Neural cell (in vitro differentiated cells): ENCODE data around the gene TMOD3.
"Not testable (repeated sequence)": the region's sequence is repeated elsewhere in the genome, so short reads cannot be mapped to it uniquely, and the experiment has no call there.

Experiments used
- CTCF ChIP-seq: fragments of 450-650 bp; IDR thresholded peaks from 2 replicates; pipeline ENCODE4 v1.5.1; 2014; ENCODE audit warnings: antibody characterized with exemption, mild to moderate bottlenecking, moderate library complexity; ENCODE audit not compliant: poor library complexity, severe bottlenecking
- EP300 ChIP-seq: fragments of 450-650 bp; conservative IDR thresholded peaks from 2 replicates; pipeline ENCODE4 v1.6.1; 2014; ENCODE audit warnings: antibody characterized with exemption, mild to moderate bottlenecking, moderate library complexity; ENCODE audit not compliant: poor library complexity, severe bottlenecking
- EZH2 ChIP-seq: fragments of 200-600, 300-800 bp; shearing (Covaris generic), sonication (generic); IDR thresholded peaks from 2 replicates; pipeline ENCODE4 v1.6.1; 2014; ENCODE audit warnings: antibody characterized with exemption, low read length, borderline replicate concordance, mild to moderate bottlenecking; ENCODE audit not compliant: insufficient read depth, poor library complexity, severe bottlenecking
- POLR2AphosphoS5 ChIP-seq: IDR thresholded peaks from 2 replicates; pipeline ENCODE4 v1.6.1; 2012
- TAF1 ChIP-seq: IDR thresholded peaks from 2 replicates; pipeline ENCODE4 v1.6.1; 2012; ENCODE audit warnings: low read depth
- TF ChIP-seq, protein P1 (sequence below): IDR thresholded peaks from 2 replicates; pipeline ENCODE4 v1.6.1; 2012; ENCODE audit warnings: borderline replicate concordance

DNA sequence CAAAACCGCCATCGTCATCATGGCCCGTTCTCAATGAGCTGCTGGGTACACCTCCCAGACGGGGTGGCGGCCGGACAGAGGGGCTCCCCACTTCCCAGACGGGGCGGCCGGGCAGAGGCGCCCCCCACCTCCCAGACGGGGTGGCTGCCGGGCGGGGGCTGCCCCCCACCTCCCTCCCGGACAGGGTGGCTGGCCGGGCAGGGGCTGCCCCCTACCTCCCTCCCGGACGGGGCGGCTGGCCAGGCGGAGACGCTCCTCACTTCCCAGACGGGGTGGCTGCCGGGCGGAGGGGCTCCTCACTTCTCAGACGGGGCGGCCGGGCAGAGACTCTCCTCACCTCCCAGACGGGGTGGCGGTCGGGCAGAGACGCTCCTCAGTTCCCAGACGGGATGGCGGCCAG lies 56.3 kb downstream of the TMOD3 start:
- TF ChIP-seq CTCF, EP300, POLR2AphosphoS5, EZH2, TAF1: not testable (repeated sequence)
- TF ChIP-seq, protein P1, sequence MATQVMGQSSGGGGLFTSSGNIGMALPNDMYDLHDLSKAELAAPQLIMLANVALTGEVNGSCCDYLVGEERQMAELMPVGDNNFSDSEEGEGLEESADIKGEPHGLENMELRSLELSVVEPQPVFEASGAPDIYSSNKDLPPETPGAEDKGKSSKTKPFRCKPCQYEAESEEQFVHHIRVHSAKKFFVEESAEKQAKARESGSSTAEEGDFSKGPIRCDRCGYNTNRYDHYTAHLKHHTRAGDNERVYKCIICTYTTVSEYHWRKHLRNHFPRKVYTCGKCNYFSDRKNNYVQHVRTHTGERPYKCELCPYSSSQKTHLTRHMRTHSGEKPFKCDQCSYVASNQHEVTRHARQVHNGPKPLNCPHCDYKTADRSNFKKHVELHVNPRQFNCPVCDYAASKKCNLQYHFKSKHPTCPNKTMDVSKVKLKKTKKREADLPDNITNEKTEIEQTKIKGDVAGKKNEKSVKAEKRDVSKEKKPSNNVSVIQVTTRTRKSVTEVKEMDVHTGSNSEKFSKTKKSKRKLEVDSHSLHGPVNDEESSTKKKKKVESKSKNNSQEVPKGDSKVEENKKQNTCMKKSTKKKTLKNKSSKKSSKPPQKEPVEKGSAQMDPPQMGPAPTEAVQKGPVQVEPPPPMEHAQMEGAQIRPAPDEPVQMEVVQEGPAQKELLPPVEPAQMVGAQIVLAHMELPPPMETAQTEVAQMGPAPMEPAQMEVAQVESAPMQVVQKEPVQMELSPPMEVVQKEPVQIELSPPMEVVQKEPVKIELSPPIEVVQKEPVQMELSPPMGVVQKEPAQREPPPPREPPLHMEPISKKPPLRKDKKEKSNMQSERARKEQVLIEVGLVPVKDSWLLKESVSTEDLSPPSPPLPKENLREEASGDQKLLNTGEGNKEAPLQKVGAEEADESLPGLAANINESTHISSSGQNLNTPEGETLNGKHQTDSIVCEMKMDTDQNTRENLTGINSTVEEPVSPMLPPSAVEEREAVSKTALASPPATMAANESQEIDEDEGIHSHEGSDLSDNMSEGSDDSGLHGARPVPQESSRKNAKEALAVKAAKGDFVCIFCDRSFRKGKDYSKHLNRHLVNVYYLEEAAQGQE = not testable (repeated sequence)
